ENCODE measurements around the gene REEP1. TPM values are rescaled to one million over a fixed set of nuclear protein-coding genes. Genes with fewer than 3 reads are reported as not detected.

REEP1 gene
- total RNA-seq, 1 donor from 2014 or later = 167 TPM

- Mint-ChIP-seq H3K36me3 (ENCODE audit: unreplicated experiment) (no peaks in the 10 kb centered on the region), H3K9me3 (ENCODE audit: unreplicated experiment) (peaks cover 8% of the 10 kb centered on the region), H3K27me3 (ENCODE audit: unreplicated experiment) (no peaks in the 10 kb centered on the region), H3K4me3 (ENCODE audit: unreplicated experiment) (no peak overlapping the region), H3K4me1 (ENCODE audit: low read depth, unreplicated experiment) (peaks cover 3% of the 10 kb centered on the region), H3K27ac (ENCODE audit: unreplicated experiment) (no peak overlapping the region)
- DNase-seq = no peak
- no peak for TF ChIP-seq CTCF (IDR thresholded peaks at IDR 0.05; ENCODE audit: partially characterized antibody, unreplicated experiment)
These were observed 125.6 kb downstream of the REEP1 start for GRCh38 chr2:86211796-86212188.

DNA sequence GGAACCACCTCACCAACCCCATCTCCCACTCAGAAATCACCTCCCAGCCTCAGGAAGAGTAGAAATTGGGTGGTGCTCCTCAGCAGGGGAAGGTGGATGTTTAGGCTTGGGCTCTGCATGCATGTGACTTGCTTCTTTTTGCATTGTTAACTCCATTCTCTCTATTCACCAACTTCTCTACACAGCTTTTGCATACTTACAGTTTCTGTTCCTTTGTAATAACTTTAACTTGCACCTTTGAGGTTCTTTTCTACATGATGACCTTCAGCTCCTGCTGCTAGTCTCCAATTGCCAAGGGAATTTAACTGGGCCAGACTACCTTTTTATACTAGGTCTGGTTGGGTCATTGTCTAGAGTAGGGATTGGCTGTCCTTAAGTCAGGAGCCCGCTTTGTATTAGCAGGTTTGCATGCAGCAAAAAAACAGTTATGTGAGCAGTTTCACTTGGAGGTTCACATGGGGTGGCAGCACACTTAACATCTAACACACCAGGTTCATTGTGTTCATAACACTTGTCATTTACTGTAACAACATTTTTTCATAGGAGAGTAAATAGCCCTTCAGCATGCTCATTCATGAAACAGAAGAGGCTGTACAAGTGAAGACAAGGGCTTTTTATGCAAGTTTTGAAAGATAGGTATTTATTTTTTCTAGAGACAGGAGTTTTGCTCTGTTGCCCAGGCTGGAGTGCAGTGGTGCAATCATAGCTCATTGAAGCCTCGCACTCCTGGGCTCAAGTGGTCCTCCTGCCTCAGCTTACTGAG is 126.2 kb downstream of the REEP1 start:
- H3K27me3 Mint-ChIP-seq (ENCODE audit: unreplicated experiment) = no peaks in the 10 kb centered on the region
- no peak for DNase-seq
- no peaks in the 10 kb centered on the region for H3K4me1 Mint-ChIP-seq (ENCODE audit: low read depth, unreplicated experiment)
- no peak overlapping the region for H3K27ac Mint-ChIP-seq (ENCODE audit: unreplicated experiment)
- peaks cover 7% of the 10 kb centered on the region for H3K9me3 Mint-ChIP-seq (ENCODE audit: unreplicated experiment)
- H3K36me3 Mint-ChIP-seq (ENCODE audit: unreplicated experiment) = no peaks in the 10 kb centered on the region
- no peak overlapping the region for H3K4me3 Mint-ChIP-seq (ENCODE audit: unreplicated experiment)
- no peak for TF ChIP-seq CTCF (IDR thresholded peaks at IDR 0.05; ENCODE audit: partially characterized antibody, unreplicated experiment)

GRCh38 chr2:86204458-86204857 is 133.0 kb downstream of the REEP1 start:
- Mint-ChIP-seq H3K27ac (ENCODE audit: unreplicated experiment) (no peak overlapping the region), H3K4me3 (ENCODE audit: unreplicated experiment) (no peak overlapping the region), H3K27me3 (ENCODE audit: unreplicated experiment) (peaks cover under 1% of the 10 kb centered on the region), H3K9me3 (ENCODE audit: unreplicated experiment) (peaks cover 3% of the 10 kb centered on the region), H3K4me1 (ENCODE audit: low read depth, unreplicated experiment) (peaks cover 12% of the 10 kb centered on the region), H3K36me3 (ENCODE audit: unreplicated experiment) (no peaks in the 10 kb centered on the region)
- TF ChIP-seq CTCF (IDR thresholded peaks at IDR 0.05; ENCODE audit: partially characterized antibody, unreplicated experiment) = no peak
- no peak for DNase-seq

DNA sequence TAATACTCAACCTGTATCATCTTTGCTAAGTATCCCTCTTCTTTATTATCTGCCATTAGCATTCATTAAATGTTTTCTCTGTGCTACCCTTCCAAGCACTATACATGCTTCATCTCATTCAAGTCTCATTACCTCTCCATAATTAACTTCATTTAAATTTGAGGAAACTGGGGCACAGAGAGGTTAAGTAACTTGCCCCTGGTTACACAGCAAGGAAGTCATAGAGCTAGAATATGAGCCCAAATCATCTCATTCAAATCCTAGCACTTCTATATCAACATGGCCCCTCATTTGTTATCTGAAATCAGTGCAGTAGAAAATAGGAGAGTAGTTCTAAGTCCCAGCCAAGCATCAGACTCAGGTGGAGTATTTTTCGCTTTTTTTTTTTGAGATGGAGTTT is 133.8 kb downstream of the REEP1 start:
- Mint-ChIP-seq H3K9me3 (ENCODE audit: unreplicated experiment) (peaks cover 5% of the 10 kb centered on the region), H3K4me1 (ENCODE audit: low read depth, unreplicated experiment) (peaks cover 12% of the 10 kb centered on the region), H3K36me3 (ENCODE audit: unreplicated experiment) (no peaks in the 10 kb centered on the region), H3K27ac (ENCODE audit: unreplicated experiment) (no peak overlapping the region), H3K4me3 (ENCODE audit: unreplicated experiment) (no peak overlapping the region), H3K27me3 (ENCODE audit: unreplicated experiment) (peaks cover 3% of the 10 kb centered on the region)
- no peak for DNase-seq
- TF ChIP-seq CTCF (IDR thresholded peaks at IDR 0.05; ENCODE audit: partially characterized antibody, unreplicated experiment) = no peak

- TF ChIP-seq CTCF (IDR thresholded peaks at IDR 0.05; ENCODE audit: partially characterized antibody, unreplicated experiment) = no peak
- no peak for DNase-seq
- Mint-ChIP-seq H3K4me3 (ENCODE audit: unreplicated experiment) (no peak overlapping the region), H3K27me3 (ENCODE audit: unreplicated experiment) (peaks cover 3% of the 10 kb centered on the region), H3K9me3 (ENCODE audit: unreplicated experiment) (peaks cover 7% of the 10 kb centered on the region), H3K36me3 (ENCODE audit: unreplicated experiment) (no peaks in the 10 kb centered on the region), H3K27ac (ENCODE audit: unreplicated experiment) (no peak overlapping the region), H3K4me1 (ENCODE audit: low read depth, unreplicated experiment) (peaks cover 12% of the 10 kb centered on the region)
These were observed 134.7 kb downstream of the REEP1 start for GRCh38 chr2:86202702-86203101.
